Smooth muscle cell (in vitro differentiated cells): ENCODE results near the gene ACO2. TPM values are rescaled to one million over a fixed set of nuclear protein-coding genes. Genes with fewer than 3 reads are reported as not detected.

Source experiments
- DNase-seq: peaks from one replicate; lab custom pipeline; 2025; ENCODE audit not compliant: unreplicated experiment; lab: John Stamatoyannopoulos, UW
- H2AFZ ChIP-seq: fragments of 200-600 bp; sonication (generic); 2 replicates; pipeline ENCODE4 v1.6.0; 2016; ENCODE audit warnings: antibody characterized with exemption, low read depth, mild to moderate bottlenecking
- H3F3A ChIP-seq: fragments of 200-600 bp; sonication (generic); 2 replicates; pipeline ENCODE4 v1.6.0; 2017; ENCODE audit warnings: antibody characterized with exemption, low read depth
- H3K27ac ChIP-seq: fragments of 200-600 bp; sonication (generic); 2 replicates; pipeline ENCODE4 v1.5.1; 2016; ENCODE audit warnings: low read depth, mild to moderate bottlenecking
- H3K27me3 ChIP-seq: fragments of 200-600 bp; sonication (generic); 2 replicates; pipeline ENCODE4 v1.6.1; 2016; ENCODE audit warnings: low read depth, mild to moderate bottlenecking
- H3K36me3 ChIP-seq: fragments of 200-600 bp; sonication (generic); 2 replicates; pipeline ENCODE4 v1.5.1; 2016; ENCODE audit warnings: low read depth
- H3K4me1 ChIP-seq: fragments of 200-600 bp; sonication (generic); 2 replicates; pipeline ENCODE4 v1.5.1; 2016; ENCODE audit warnings: low read depth
- H3K4me2 ChIP-seq: fragments of 200-600 bp; sonication (generic); 2 replicates; pipeline ENCODE4 v1.6.0; 2016; ENCODE audit warnings: mild to moderate bottlenecking
- H3K4me3 ChIP-seq: fragments of 200-600 bp; sonication (generic); 2 replicates; pipeline ENCODE4 v1.5.1; 2016; ENCODE audit warnings: mild to moderate bottlenecking
- H3K79me2 ChIP-seq: fragments of 200-600 bp; sonication (generic); 2 replicates; pipeline ENCODE4 v1.6.0; 2016; ENCODE audit warnings: low read depth, mild to moderate bottlenecking
- H3K9ac ChIP-seq: fragments of 200-600 bp; sonication (generic); 2 replicates; pipeline ENCODE4 v1.6.0; 2016; ENCODE audit warnings: low read depth
- H3K9me3 ChIP-seq: fragments of 200-600 bp; sonication (generic); replicated peaks from 2 replicates; pipeline ENCODE4 v1.5.1; 2016; ENCODE audit warnings: low read depth
- H4K20me1 ChIP-seq: fragments of 200-600 bp; sonication (generic); 2 replicates; pipeline ENCODE4 v1.6.0; 2016; ENCODE audit warnings: low read depth
- CTCF ChIP-seq: fragments of 200-600 bp; sonication (generic); IDR thresholded peaks from 2 replicates; pipeline ENCODE4 v1.5.1; 2017; ENCODE audit warnings: borderline replicate concordance, mild to moderate bottlenecking, antibody characterized with exemption; ENCODE audit not compliant: insufficient read depth, poor library complexity, severe bottlenecking
- WGBS: methylation state at CpG from one replicate; pipeline ENCODE4 v1.1.7; 2016; ENCODE audit warnings: low lambda C conversion rate; 5-methylcytosine and 5-hydroxymethylcytosine counted together
- polyA plus RNA-seq: library from polyadenylated mRNA; unstranded; fragments of >200 nt; fragmentation: Nextera tagmentation; extraction: Ambion mirVana; gene quantifications from 2 replicates; pipeline ENCODE4 v1.2.1, GENCODE V29; 2016
- total RNA-seq: library from RNA; depleted of rRNA; stranded (reverse); fragments of >200 nt; gene quantifications from 2 replicates; pipeline ENCODE4 v1.2.3, GENCODE V29; 2014

ACO2 gene
- total and polyA plus RNA-seq, 2 experiments from 2014 or later = 33.0 to 72.1 TPM

- Histone ChIP-seq H3K27me3 (no peaks in the 10 kb centered on the region), H3K9me3 (no peaks in the 10 kb centered on the region), H3K36me3 (no peaks in the 10 kb centered on the region), H2AFZ (no peak overlapping the region), H3K27ac (no peak overlapping the region), H3K4me1 (no peaks in the 10 kb centered on the region), H4K20me1 (no peaks in the 10 kb centered on the region), H3K79me2 (no peaks in the 10 kb centered on the region), H3K4me2 (no peak overlapping the region), H3F3A (no peaks in the 10 kb centered on the region), H3K9ac (no peak overlapping the region), H3K4me3 (no peak overlapping the region)
- WGBS = 100% methylated on average over 8 of the region's 8 CpGs
- DNase-seq = no peak
- TF ChIP-seq CTCF = no peak
Observed at GRCh38 chr22:41578114-41578513, 109.2 kb downstream of the ACO2 start.

Other genes starting within 250 kb of the ACO2 start
- 1.2 TPM in 1 of 2 replicates, not detected in the other for gene CHADL, start 228.2 kb upstream of the ACO2 start, total RNA-seq
- 0.17 and 2.2 TPM in 2 replicates for gene CHADL, start 228.2 kb upstream of the ACO2 start, polyA plus RNA-seq
- 20.6 and 24.8 TPM in 2 replicates for gene RANGAP1, start 182.9 kb upstream of the ACO2 start, total RNA-seq
- 21.7 and 38.4 TPM in 2 replicates for gene RANGAP1, start 182.9 kb upstream of the ACO2 start, polyA plus RNA-seq
- gene ZC3H7B, start 167.6 kb upstream of the ACO2 start, total RNA-seq = 20.3 and 20.6 TPM in 2 replicates
- 3.7 and 5.5 TPM in 2 replicates for gene ZC3H7B, start 167.6 kb upstream of the ACO2 start, polyA plus RNA-seq
- gene TEF, start 87.2 kb upstream of the ACO2 start, total RNA-seq = 6.4 and 7.7 TPM in 2 replicates
- 7.6 and 9.0 TPM in 2 replicates for gene TEF, start 87.2 kb upstream of the ACO2 start, polyA plus RNA-seq
- 17.9 and 19.7 TPM in 2 replicates for gene TOB2, start 22.3 kb upstream of the ACO2 start, total RNA-seq
- 25.6 and 27.0 TPM in 2 replicates for gene TOB2, start 22.3 kb upstream of the ACO2 start, polyA plus RNA-seq
- gene PHF5A, start 425 bp upstream of the ACO2 start, total RNA-seq = 28.3 and 42.7 TPM in 2 replicates
- gene PHF5A, start 425 bp upstream of the ACO2 start, polyA plus RNA-seq = 19.4 and 24.2 TPM in 2 replicates
- 10.9 and 12.1 TPM in 2 replicates for gene POLR3H, start 75.4 kb downstream of the ACO2 start, total RNA-seq
- 20.3 and 26.7 TPM in 2 replicates for gene POLR3H, start 75.4 kb downstream of the ACO2 start, polyA plus RNA-seq
- gene CSDC2, start 91.9 kb downstream of the ACO2 start, total RNA-seq = 2.9 and 3.1 TPM in 2 replicates
- 5.9 and 9.1 TPM in 2 replicates for gene CSDC2, start 91.9 kb downstream of the ACO2 start, polyA plus RNA-seq
- gene PMM1, start 120.7 kb downstream of the ACO2 start, total RNA-seq = 19.5 and 24.7 TPM in 2 replicates
- gene PMM1, start 120.7 kb downstream of the ACO2 start, polyA plus RNA-seq = 71.9 and 87.3 TPM in 2 replicates
- gene DESI1, start 151.9 kb downstream of the ACO2 start, total RNA-seq = 12.0 and 16.9 TPM in 2 replicates
- gene DESI1, start 151.9 kb downstream of the ACO2 start, polyA plus RNA-seq = 14.3 and 17.6 TPM in 2 replicates
- gene XRCC6, start 152.2 kb downstream of the ACO2 start, total RNA-seq = 186 and 200 TPM in 2 replicates
- 255 and 264 TPM in 2 replicates for gene XRCC6, start 152.2 kb downstream of the ACO2 start, polyA plus RNA-seq
- 98.2 and 142 TPM in 2 replicates for gene SNU13, start 219.8 kb downstream of the ACO2 start, total RNA-seq
- gene SNU13, start 219.8 kb downstream of the ACO2 start, polyA plus RNA-seq = 239 and 250 TPM in 2 replicates
- 0.18 and 0.49 TPM in 2 replicates for gene MEI1, start 230.4 kb downstream of the ACO2 start, total RNA-seq
- 2.6 and 3.2 TPM in 2 replicates for gene MEI1, start 230.4 kb downstream of the ACO2 start, polyA plus RNA-seq